Measurements from ENCODE around the gene SCML2.
"Not testable (repeated sequence)": the region's sequence is repeated elsewhere in the genome, so short reads cannot be mapped to it uniquely, and the experiment has no call there.

The SCML2 gene

GRCh38 chrX:18354369-18355223 is at the start of gene SCML2:
Gene SCML2 (minus strand): TSS chrX:18354688. CDS start chrX:18334071, 20,617 bp downstream.
- no peak for DNase-seq

DNA sequence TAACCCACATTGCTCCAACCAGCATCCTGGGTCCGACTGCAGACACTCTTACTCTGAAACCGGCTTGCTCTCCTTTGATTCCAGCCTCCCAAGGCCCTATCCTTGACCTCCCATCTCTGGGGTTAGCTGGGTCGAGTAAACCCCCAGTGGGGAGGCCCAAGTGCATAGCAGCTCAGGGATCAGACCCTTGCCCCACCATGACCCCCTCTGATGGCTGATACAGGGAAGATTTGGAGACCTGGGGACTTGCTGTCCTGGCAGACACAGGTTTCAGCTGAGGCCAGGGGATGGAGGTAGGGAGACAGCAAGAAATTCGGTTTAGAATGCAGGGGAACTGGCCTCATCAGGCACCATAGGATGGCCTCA is 47.3 kb upstream of the SCML2 start:
- DNase-seq, result no peak

DNA sequence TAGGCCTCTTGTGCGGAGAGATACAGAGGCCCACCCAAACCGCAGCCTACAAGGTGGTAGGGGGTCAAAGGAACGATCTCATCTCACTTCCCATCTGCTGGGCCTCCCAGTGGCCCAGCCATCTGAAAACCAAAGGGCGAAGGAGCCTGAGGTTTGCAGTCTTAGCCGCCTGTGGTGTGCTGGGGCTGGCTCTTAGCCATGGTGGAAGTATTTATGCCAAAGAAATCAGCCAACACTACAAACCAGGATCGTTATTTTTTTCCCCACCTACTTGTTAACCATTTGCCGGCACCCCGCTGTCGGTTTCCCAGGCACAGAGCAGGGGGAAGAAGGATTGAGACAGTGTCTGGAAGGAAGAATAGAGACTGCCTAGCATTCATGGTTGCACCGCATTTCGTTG is 40.0 kb upstream of the SCML2 start:
- no peak for DNase-seq

- DNase-seq, result peak in 1 of 2 experiments; percentile 6
These were observed 36.6 kb upstream of the SCML2 start for GRCh38 chrX:18390941-18391538.

GRCh38 chrX:18389966-18390365 is 35.5 kb upstream of the SCML2 start:
- no peak for DNase-seq

DNA sequence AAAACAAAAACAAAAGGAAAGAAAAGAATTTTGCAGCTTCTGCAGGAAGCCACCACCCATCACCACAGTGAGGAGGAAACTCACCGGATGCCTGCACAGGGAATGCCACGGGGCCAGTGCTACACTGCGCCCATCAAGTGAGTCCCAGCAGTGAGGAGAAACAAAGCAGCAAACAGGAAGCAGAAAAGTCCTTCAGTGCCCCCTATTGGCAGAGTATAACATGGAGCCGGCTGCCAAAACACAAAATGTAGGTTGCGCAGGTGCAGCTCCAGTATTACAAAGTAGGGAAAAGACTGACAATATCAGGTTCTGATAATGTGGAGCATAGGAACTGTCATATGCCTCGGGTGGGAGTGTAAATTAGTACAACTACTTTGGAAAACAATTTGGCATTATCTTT is 23.3 kb upstream of the SCML2 start:
- DNase-seq, result no peak

DNA sequence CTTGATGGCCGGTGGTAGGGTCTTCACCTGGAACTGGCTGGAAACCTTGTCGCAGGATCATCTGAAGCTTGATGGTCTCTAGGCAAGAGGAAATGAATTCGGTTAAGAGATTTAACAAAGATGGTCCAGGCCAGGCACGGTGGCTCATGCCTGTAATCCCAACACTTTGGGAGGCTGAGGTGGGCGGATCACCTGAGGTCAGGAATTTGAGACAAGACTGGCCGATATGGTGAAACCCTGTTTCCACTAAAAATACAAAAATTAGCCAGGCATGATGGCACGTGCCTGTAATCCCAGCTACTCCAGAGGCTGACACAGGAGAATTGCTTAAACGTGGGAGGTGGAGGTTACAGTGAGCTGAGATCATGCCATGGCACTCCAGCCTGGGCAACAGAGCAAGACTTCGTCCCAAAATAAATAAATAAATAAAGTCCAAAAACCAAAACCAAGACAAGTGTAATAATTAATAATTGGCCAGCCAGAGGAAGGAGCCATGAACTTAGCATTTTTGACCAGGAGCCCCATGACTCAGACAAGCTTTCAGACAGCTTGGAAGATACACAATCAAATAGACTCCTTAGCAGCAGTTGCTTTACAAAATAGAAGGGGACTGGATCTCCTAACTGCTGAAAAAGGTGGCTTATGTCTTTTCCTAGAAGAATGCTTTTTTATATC is 20.8 kb upstream of the SCML2 start:
- DNase-seq, result not testable (repeated sequence)

GRCh38 chrX:18369096-18369495 is 14.6 kb upstream of the SCML2 start:
- not testable (repeated sequence) for DNase-seq

DNA sequence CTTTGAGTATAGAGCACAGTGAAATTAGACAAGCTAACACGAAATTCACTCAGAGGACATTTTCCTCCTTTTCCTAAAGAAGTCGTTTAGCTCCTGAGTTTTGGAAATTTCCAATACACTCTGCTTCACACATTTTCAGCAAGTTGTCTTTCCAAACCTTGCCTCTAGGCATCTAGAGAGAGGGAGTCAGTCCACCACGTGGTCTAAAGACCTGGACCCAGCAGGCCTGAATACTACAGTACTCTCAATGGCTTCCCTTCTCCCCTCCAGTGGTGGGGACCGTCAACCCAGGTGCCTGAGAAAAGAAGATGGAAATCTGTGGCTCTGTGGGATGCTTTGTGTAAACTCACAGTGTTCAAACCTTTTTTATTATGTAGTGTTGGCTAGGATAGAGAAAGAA is 13.9 kb upstream of the SCML2 start:
- DNase-seq, result no peak

DNA sequence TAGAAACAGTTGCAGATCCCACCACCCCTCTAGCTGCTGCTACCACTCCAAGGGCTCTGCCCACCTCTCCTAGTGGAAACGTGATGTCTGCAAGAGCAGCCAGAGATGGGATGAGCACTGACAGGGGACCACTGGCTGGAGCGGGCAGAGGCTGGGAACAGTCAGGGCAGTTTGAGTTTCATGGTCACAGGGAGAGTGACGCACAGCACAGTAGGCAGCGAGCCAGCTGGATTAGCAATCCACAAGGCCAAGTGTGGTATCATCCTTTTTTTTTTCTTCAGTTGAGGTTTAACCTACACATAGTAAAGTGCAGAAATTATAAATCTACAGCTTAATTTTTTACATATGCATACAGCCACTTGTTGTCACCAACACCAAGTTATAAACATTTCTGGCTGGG is 6.4 kb upstream of the SCML2 start:
- DNase-seq, result no peak

DNA sequence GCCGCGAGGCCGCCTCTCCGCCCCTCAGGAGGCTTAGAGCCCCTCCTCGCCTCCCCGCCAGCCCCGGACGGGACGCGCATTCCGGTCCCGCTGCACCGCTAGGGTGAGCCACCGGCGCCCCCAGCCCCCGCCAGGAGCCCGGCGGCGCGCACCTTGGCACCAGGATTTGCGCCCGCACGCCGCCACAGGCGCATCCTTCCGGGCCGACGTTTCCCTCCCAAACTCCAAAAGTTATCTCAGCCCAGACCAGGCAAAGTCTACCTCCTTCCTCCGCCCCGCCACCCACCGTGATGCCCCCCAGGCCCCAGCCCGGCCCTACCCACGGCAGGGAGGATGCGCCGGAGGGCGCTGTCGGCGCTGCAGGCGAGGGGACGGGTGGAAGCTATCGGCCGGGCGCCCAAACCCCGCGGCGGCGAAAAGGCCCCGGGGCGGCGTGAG is 538 bp downstream of the SCML2 start:
- no peak for DNase-seq

DNA sequence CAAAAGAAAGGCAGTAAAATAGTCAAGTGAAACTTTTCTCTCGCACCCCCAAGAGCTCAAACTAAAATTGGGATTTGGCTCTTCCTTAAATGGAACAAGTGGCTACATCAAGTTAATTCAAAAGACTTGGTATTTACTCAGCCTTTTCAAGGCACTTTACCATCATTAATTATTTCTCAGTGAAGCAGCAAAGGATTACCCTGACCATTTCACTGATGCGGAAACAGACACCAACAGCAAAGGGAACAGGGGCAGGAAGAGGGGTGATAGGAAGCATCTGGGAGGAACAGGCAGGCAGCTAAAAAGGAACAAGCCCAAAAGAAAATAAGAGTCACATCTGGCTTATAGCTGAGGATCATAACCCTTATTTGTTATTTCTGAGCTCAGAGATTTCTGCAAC is 2.7 kb downstream of the SCML2 start:
- no peak for DNase-seq

DNA sequence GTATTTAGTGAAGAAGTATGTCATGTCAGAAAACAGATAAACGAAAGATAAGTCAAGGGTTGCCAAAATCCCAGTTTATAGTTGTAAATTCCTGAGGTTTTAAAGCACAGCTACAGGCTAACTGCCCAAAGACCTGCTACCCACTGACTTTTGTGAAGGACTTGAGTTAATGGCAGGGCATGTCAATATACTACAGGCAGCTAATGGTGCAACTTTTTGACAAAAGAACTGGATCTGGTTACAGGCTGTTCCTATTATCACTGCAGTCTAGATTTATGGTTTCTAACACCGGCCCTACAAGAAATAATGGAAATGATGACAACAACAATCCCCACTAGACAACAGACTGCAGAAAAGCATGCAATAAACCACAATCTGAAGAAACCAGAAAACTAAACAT is 6.4 kb downstream of the SCML2 start:
- DNase-seq, result no peak

GRCh38 chrX:18309401-18309800 is 45.1 kb downstream of the SCML2 start:
- no peak for DNase-seq

DNA sequence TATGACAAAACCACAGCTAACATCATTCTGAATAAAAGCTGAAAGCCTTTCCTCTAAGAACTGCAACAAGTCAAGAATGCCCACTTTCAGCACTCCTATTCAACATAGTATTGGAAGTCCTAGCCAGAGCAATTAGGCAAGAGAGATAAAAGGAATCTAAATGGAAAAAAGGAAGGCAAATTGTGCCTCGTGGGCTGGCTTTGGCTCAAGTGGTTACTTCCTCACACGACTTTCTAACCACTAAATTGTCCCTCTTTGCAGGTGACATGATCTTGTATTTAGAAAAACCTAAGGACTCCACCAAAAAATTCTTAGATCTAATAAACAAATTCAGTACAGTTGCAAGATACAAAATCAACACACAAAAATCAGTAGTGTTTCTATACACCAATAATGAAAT is 57.2 kb downstream of the SCML2 start:
- DNase-seq, result no peak

DNA sequence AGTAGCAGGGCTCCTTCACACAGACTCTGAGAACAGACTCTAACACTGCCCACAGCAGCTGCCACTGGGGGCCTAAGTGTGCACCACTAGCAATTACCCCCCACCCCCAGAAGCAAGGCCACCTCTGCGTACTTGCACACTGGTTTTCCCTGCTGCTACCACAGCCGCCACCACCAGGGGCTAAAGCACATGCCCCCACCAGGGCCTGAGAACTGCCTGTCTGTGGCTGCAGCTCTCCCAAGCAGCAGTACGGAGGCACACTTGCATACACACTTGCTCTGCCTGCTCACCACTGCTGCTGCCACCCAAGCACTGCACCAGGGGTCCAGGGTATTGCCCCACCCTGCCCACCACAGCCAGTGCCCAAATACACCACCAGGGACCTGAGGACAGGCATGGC is 59.6 kb downstream of the SCML2 start:
- no peak for DNase-seq

GRCh38 chrX:18291006-18291545 is 63.4 kb downstream of the SCML2 start:
- no peak for DNase-seq

DNA sequence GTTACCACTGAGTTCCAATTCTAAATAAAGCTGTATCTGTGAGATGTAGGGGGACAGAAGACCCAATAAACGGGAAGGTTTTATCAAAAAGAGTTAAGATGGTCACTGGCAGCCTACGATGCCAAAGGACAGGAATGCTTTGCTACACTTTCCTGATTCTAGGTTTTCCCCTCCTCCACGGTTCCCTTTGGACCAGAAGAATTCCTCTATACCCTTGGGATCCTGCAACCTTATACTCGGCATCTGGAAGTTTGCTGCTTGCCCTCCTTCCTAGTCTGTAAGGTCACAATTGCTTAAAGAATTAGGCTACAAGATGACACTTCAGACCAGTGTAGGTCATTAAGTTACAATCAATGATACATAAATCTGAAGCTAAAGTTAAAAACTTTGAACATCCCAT is 64.3 kb downstream of the SCML2 start:
- DNase-seq, result no peak

GRCh38 chrX:18288716-18289115 is 65.8 kb downstream of the SCML2 start:
- no peak for DNase-seq

DNA sequence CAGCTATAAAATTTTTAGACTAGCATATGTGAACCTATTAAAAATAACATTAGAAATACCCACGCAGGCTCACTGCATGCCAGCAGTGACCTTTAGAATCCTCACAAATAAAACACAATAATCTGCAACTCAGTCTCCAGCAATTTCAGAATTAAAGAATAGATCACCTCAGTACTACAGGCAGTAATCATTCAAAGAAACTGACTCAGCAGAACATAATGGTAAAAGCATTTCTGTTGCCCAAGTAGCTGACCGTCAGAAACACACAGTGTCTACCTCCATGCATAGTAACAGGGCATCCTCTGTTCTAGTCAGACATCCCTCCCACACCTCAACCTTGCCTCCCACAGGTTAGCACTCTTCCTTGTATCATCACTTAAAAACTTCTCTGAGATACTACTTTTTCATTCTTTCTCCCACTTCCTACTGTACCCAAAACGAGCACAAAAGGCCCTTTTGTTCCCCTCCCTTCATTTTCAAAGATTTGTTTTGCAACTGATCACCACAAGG is 68.1 kb downstream of the SCML2 start:
- no peak for DNase-seq

DNA sequence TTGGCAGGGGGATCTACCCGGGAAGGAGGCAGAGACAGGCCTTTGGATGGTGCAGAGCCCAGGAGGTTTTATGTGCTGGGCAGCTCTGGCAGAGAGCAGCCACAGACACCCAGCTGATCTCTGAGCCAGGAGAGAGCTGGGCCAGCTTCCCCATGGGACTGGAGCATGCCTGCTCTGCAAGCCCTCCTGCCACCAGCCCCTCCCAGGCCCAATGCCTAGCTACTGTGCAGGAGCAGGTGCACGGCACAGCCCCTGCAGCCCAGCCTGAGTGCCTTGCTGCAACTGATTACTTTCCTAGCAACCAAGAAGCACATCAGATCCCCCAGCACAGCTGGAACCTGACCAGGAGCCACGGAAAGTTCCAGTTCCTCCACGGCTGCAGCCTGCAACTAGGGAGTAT is 76.0 kb downstream of the SCML2 start:
- DNase-seq, result no peak

GRCh38 chrX:18272222-18272621 is 82.3 kb downstream of the SCML2 start:
- no peak for DNase-seq

- DNase-seq, result no peak
These were observed 82.8 kb downstream of the SCML2 start for GRCh38 chrX:18271725-18272124.

DNA sequence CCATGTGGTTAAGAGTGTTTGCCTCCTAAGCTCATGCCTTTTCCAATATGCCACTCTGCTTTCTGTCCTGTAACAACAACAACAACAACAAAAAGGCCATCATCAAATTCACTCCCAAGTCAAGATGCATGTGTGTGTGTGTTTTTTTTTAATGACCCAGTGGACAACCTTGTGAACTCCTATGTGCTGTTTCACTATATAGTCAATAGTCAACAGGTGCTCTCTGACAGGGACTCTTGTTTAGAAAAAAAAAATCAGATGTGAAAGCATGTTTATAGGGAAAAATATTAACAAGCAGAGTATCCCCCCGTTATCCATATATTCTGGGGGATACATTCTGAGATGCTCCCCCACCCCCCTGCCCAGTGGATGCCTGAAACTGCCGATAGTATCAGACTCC is 83.2 kb downstream of the SCML2 start:
- DNase-seq, result no peak

Data from cerebellar nuclear complex (tissue), 1 donor.